ENCODE measurements around the gene VSTM2B.
A peak's percentile ranks its signal among the peaks of the same experiment; 100 is the strongest.

The VSTM2B gene

DNA sequence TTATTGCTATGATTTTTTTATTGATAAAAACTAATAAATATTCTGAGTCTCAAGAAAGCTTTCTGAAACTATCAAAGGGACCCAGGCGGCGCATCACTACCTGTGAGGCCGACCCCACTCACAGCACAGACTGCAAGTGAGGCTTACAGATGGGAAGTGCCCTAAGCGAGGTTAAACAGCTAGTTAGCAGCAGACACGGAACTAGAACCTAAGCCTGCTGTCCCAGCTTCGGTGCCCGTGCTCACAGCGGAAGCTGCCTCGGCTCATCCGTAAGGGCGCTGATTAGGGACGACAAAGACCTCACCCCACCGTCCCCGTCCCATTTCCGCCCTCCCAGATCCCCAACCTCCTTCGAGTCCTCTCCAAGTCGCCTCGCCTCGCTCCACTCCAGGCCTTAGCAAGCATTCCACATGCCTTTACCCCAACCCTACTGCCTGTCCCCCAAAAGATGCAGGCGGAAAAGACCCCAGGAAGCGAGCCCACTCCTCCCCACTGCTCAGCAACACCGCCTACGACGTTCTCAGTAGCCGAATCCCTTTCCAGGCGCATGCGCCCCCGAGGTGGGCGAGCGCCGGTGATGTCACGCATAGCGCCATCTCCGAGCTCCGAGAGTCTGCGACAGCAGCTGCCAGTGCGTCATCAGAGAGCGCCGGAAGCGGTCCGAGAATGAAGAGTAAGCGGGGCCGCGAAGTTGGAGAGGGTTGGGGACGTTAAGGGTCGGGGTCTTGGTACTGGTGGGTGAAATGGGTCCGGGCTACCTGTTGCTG lies 80.0 kb downstream of the VSTM2B start, which contains the start of gene POP4:
TSS of gene POP4 (plus strand) at position 631 of the 767 bp plus-strand sequence. CDS start at position 667, 36 bp downstream.
- peak; percentile 95 for DNase-seq

- DNase-seq = no peak
Measured at GRCh38 chr19:29606420-29606747, 80.6 kb downstream of the VSTM2B start.

DNA sequence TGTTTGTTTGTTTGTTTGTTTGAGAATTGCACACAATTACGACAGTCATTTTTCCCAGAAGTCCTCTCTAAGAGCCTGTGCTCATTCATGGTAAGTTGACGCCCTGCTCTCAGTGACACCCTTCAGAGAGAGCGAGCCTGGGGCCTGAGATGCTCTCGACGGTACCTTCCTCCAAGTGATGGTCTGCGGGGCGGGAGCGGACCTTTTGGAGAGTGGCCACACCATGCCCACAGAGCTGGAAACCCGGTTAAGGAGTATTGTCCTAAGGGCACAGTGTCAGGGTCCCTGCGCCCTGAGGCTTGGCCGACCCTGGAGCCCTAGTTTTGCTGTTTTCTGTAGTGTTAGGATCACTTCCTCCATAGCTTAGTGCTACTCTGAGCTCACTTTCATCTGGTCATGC lies 83.8 kb downstream of the VSTM2B start:
- DNase-seq = no peak

DNA sequence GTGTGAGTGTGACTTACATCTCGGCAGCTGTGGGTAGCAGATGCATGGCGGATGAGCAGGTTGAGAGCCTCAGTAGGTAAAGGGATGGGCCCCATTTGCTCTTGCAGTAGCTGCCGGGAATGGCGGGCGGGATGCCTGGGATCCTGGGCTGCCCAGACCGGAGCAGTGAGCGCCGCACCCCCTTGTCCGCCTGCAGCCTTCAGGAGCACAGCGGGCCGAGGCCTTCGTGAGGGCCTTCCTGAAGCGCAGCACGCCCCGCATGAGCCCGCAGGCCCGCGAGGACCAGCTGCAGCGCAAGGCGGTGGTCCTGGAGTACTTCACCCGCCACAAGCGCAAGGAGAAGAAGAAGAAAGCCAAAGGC lies 84.4 kb downstream of the VSTM2B start:
- DNase-seq = no peak

DNA sequence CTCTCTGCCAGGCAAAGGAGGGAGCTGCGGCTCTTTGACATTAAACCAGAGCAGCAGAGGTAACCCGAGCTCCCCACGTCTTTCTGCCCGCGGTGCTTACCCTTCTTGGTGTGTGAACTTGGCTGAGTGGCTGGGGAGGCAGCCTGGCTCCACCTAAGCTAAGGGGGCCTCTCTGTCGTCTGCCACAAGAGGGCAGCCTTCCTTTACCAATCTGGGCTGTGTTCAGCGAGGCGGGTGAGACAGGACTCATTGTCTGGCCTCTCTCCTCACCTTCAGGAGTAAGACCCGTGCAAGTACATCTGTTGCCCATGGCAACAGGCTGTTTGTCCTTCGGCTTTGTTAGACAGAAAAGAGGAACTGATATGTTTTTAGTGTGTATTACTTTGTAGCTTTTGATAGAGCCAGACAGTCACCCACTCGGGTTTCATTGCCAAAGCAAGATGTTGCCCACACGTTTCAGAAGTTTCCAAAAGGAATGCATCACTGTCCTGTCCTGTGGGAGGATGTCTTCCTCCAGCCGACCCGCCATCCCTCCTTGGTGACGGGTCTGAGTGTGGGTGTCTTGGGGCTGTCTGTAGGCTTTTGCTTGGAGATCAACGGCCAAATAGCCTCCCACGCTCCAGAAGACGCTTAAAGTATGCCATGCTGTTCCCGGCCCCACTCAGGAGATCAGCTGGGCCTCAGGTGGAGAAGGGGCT lies 84.9 kb downstream of the VSTM2B start:
- peak; percentile 80 for DNase-seq

DNA sequence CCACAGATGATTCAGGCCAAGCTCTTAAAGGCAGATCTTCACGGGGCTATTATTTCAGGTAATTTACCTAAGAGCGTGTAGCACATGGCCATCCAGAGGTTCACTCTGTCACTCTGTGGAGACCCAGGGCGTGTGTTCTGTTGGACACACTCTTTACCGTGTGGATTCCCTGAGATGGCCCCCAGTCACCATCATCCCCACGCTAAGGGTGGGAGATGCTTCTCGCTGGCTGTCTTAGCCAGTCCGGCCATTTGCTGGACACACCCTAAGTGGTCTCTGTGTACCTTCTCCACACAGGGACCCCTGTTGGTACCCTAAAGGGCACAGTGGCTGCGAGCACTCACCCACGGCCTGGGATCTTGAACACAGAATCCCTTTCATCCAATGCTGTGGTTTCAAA lies 86.3 kb downstream of the VSTM2B start:
- DNase-seq = no peak

GRCh38 chr19:29612801-29613595 lies 87.2 kb downstream of the VSTM2B start:
- no peak for DNase-seq

GRCh38 chr19:29614046-29614445 lies 88.3 kb downstream of the VSTM2B start:
- DNase-seq = no peak
